Renal cortical epithelial cell (primary cell): Measurements from ENCODE around the gene TSTD2. TPM values are rescaled to one million over a fixed set of nuclear protein-coding genes. Genes with fewer than 3 reads are reported as not detected.
A peak's percentile ranks its signal among the peaks of the same experiment; 100 is the strongest.

ENCODE experiments used
- DNase-seq: peaks from one replicate; pipeline ENCODE4 v3.0.0-alpha.2; 2011; ENCODE audit warnings: low read depth
- total RNA-seq: library from RNA; depleted of rRNA; stranded (reverse); fragments of >200 nt; gene quantifications from 2 replicates; pipeline ENCODE4 v1.2.3, GENCODE V29; 2014

TSTD2 gene
- total RNA-seq, result 13.5 and 31.4 TPM in 2 replicates

DNA sequence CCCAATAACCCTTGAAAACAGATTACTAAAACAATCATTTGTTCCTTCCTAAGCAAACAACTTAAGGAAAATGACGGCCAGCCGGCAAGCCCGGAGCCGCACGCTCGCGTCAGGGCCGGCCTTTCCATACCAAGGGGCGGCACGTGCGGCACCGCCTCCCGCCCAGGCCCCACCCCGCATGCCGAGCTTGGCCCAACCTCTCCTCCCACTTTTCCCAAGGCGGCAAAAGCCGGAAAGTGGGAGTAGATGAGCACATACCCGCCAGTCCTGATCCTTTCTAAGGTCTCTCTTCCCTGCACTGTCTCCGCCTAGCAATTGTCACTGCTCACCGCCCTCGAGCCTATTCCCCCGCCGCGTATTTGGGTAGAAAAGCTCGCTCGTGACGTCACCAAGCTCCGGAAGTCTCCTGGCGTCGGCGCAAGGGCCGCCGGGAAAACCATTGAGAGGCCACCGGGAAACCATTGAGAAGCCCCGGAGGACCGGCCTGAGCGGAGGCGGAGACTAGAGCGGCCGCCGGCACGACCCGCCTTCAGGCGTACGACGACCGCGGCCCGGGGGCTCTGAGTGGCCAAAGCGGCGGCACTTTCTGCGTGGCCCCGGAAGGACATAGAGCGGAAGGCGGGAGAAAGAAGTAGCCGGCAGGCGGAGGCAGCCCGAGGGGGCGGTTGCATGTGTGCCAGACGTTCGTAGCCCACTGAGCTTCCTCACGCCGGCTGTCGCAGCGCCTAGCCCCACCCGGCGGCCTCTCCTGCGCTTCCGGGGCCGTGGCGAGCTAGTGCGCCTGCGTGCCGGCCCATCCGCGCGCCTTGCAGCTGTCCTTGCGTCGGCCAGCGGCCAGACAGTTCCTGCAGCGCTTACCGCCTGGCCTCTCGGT, at the start of gene TSTD2, which contains the start of gene NCBP1:
TSTD2 (minus strand) TSS at position 384 of the 874 bp plus-strand sequence. CDS start 5,806 bp downstream, outside the sequence.
NCBP1 (plus strand) TSS at position 837 of the 874 bp plus-strand sequence. CDS start 61 bp downstream, outside the sequence.
- DNase-seq, result peak; percentile 92

DNA sequence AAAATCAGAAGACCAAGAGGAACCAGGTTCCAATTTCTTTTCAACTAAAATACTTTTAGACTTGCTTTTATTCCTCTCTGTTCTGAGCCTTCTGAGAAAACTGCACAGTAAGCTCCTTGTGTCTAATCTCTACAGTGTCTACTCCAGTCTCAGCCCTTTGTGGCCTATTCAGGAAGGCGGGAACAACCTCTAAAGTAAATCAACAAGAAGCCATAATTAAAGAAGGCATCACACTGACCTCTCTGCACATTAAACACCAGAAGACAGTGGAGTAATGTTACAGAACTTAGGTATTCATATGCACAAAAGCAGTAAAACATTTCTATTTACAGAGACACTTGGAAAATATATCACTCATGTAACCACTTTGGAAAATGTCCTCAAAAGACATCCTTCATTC, 49.1 kb upstream of the TSTD2 start:
- DNase-seq, result no peak

DNA sequence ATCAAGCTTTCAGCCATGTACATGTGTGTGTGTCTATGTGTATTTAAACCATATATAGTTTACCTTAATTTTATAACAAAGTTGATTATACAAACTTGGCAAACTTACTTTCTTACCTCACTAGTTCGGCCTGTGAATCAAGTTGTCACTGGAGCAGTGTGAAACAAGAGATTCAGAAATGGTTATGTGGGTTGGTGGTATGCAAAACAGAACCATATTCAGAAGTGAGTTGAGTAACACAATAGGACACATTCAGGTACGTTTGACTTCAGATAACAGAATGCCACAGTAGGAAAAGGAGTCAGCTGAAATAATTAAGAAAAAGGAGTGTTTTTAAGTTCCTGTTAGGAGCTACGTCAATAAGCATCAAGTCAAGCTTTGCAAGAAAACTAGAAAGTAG, 42.5 kb upstream of the TSTD2 start:
- no peak for DNase-seq

DNA sequence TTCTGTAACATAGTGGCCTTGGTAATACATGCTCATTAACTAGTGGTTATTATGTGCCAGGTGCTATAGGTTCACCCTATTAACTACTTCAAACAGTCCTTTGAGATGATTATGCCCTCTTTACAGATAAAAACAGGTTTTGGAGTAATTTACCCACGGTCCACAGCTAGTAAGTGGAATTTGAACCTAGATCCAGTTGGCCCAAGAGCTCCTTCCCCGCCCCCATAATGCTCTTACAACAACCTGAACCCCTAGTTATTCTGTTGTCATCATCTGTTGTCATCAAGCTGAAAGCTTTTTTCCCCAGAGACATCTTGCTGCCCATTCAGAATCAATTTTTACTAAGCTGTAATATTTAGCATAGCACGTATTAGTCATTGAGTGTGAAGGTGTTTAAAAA, 40.8 kb upstream of the TSTD2 start:
- DNase-seq, result no peak

DNA sequence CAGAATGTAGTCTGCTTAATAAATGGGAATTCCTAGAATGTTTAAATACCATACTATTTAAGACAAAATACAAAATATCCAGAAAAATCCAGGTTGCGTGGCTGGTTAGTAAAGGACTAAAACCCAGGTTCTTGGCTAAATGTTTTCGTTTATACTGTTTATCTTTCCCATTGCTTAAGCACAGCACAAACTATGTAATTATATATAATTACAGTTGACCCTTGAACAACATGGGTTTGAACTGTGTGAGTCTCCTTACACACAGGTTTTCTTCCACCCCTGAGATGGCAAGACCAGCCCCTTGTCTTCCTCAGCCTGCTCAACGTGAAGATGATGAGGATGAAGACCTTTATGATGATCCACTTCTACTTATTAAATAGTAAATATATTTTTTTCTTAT, 39.2 kb upstream of the TSTD2 start:
- DNase-seq, result no peak

DNA sequence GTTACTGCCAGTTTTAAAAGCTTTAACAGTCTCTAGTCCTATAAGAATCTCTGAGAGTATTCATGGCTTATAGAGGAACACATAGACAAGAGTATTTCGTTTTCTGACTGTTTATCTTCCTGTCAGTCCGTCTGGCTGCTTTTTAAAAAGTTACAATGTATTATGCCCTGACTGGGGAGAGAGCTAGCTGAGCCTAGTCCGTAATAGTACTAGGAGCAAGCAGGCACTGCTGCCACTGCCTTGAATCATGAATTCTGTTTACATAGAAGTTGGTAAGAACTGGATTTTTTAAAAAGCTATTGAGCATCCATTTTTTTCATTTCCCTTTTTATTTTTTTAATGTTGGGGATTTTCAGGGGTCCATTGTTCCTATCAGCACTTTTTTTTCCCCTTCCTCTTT, 37.4 kb upstream of the TSTD2 start:
- no peak for DNase-seq

GRCh38 chr9:97668485-97668884, 35.3 kb upstream of the TSTD2 start:
- DNase-seq, result no peak

GRCh38 chr9:97666907-97667686, 33.9 kb upstream of the TSTD2 start:
- no peak for DNase-seq

GRCh38 chr9:97665742-97666141, 32.6 kb upstream of the TSTD2 start:
- DNase-seq, result no peak

DNA sequence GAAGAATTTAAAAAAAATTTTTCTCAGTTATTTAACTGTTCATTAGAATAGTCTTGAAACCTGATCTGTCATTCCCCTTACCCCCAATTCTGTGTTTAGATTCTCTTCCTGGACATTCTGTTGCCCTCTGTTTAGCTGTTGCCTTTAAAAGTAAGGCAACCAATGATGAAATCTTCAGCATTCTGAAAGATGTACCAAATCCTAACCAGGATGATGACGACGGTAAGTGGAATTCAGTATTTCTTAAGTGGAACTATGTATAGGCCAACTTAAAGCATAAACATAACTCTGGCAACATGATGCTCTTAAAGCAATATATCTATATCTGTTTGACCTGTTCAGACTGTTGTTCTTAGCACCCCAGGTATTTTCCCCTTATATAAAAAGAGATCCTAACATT, 27.7 kb upstream of the TSTD2 start:
- DNase-seq, result no peak

DNA sequence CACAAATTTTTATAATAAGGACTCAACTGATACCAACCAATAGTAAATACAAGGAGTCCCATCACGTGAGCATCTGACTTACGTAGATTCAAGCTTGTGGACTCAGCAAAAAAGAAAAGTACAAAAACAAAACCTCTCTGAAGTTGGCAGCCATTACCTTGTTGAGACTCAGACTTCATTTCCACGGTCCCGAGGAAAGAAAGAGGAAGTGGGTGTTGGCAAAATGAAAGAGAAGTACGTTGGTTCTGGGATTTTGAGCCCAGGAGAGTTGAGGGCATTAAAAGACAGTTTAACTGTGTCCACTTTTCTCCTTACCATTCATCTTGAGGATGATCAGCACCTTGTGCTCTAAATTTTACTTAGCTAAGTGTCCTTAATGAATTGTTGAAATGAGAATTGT, 27.2 kb upstream of the TSTD2 start:
- no peak for DNase-seq

GRCh38 chr9:97659771-97660170, 26.6 kb upstream of the TSTD2 start:
- DNase-seq, result no peak

- no peak for DNase-seq
Measured at GRCh38 chr9:97658707-97659106, 25.5 kb upstream of the TSTD2 start.

GRCh38 chr9:97651646-97652045, 18.5 kb upstream of the TSTD2 start:
- DNase-seq, result no peak

- DNase-seq, result no peak
Measured at GRCh38 chr9:97647996-97648395, 14.8 kb upstream of the TSTD2 start.

- DNase-seq, result no peak
Measured at GRCh38 chr9:97645720-97646119, 12.6 kb upstream of the TSTD2 start.

DNA sequence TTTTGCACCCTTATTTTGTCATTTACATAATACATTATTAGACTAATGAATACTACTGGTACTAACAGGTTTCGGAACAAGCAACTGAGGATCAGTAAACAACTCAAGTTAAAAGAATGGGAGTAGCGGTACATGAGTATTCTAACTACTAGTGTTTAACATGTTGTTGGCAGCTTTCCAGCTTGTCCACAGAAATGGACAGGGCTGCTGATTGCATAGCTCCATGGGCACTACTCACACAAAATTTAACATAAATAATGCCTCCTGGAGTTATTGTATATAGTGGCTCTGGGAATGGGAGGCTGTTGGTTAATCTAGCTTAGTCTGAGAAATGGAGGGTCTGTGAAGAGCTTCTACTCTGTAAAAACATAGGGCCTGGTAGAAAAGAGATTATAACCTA, 7.2 kb upstream of the TSTD2 start:
- no peak for DNase-seq

DNA sequence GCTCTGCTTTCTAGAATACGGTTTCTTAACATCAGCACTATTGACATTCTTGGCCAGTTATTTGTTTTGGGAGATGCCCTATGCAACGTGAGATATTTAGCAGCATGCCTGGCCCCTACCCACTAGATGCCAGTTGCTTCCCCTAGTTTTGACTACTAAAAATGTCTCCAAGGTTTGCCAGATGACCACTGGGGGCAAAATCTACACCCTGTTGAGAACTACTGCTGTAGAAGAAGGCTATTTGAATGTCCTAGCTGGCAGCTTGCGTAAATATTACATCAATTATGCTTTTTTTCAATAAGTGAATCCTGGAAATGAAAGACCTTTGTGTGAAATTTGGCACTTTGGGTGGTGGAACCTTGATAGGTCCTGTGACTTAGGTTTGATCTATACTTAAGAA, 5.5 kb upstream of the TSTD2 start:
- no peak for DNase-seq

- DNase-seq, result no peak
Measured at GRCh38 chr9:97636903-97637302, 3.7 kb upstream of the TSTD2 start.

DNA sequence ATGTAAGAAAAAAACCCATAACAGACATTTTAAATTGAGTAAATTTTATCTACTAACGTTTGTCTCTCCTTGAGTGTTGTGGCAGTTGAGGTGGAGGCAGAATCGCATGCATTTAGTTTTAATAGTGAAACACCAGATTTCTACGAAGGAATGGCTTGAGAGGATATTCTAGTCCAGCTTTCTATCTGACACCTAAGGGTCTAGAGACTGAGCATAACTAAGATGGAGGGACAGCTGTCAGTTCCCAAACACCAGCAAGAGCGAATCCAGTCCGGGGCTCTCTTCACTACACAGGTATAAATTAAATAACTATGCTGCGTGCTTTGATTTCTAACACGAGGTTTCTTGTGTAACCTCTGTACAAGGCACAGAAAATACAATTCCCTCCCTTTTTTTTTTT, 1.9 kb upstream of the TSTD2 start:
- no peak for DNase-seq

DNA sequence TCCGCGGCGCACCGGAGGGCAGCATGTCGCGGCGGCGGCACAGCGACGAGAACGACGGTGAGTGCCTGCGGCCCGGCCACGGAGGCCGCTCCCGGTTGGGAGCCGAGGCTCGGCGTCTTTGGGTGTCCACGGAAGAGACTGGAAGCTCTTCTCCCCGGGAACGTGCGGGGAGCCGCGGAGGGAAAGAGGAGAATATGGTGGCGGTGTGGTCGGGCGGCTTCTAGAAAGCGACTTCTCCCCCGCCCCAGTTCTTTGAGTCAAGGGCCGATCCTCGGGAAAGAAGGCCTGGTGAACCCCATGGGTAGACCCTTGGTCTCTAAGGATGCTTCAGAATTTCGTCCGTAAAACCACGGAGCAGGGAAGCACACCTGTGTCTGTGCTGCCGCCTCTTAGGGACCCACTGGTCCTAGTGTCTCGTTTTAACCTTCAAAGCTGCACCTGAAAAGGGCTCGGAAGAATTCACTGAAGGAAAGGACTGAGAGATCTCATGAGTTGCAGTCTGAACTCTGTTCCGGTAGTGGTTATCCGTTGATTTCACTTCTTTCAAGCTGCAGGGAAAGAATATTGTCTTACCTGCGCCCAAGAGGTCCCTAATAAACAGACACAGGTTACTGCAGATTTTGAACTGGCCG, 807 bp upstream of the TSTD2 start:
- DNase-seq, result peak; percentile 8

- DNase-seq, result peak; percentile 63
Measured at GRCh38 chr9:97632248-97632984, 752 bp downstream of the TSTD2 start.
